Duodenal mucosa (tissue), 2 donors: ENCODE measurements around the gene STKLD1.

Source experiments
- H3K27ac ChIP-seq: one replicate; pipeline ENCODE4 v1.7.0; 2013; ENCODE audit warnings: low read depth, low read length
- H3K27me3 ChIP-seq, 2 donors: one replicate each; pipeline ENCODE4 v1.7.0; 2013; ENCODE audit warnings: low read length in 2 of 2, control low read depth in 1 of 2; ENCODE audit not compliant: insufficient read depth in 2 of 2, control insufficient read depth in 1 of 2
- H3K36me3 ChIP-seq, 2 donors: one replicate each; pipeline ENCODE4 v1.7.0; 2013; ENCODE audit warnings: low read length in 2 of 2, control low read depth in 1 of 2; ENCODE audit not compliant: insufficient read depth in 2 of 2, control insufficient read depth in 1 of 2
- H3K4me1 ChIP-seq, 2 donors: one replicate each; pipeline ENCODE4 v1.7.0; 2013; ENCODE audit warnings: low read length in 2 of 2, control low read depth in 1 of 2; ENCODE audit not compliant: insufficient read depth in 2 of 2, control insufficient read depth in 1 of 2
- H3K4me3 ChIP-seq, 2 donors: one replicate each; pipeline ENCODE4 v1.7.0; 2013; ENCODE audit warnings: low read length in 2 of 2, low read depth in 1 of 2
- H3K9ac ChIP-seq, 2 donors: one replicate each; pipeline ENCODE4 v1.7.0; 2013; ENCODE audit warnings: low read length in 2 of 2, low read depth in 1 of 2
- H3K9me3 ChIP-seq, 2 donors: one replicate each; pipeline ENCODE4 v1.7.0; 2013; ENCODE audit warnings: low read length in 2 of 2, control low read depth in 1 of 2; ENCODE audit not compliant: control insufficient read depth in 1 of 2

Gene STKLD1

DNA sequence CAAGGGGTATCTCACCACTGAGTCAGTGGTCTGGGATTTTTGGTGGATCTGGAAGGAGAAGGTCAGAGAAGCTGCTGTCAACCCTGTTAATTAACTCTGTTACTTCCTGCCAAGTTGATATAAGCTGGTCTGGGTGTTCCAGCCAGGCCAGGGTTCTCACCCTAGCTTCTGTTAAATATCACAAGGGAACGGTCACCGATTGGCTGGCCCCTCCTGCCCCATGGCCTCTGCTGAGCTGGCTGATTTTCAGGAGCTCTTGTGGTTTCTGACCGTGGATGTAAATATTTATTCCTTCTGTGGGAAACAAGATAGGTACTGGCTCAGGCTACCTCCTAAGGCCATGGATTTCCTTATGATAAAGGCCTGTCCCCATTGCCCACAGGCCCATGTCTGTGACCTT is 47.0 kb downstream of the STKLD1 start:
- no peak overlapping the region for H3K27ac ChIP-seq
- no peaks in the 10 kb centered on the region for H3K9me3 ChIP-seq
- peaks cover 16 to 25% of the 10 kb centered on the region in 2 donors for H3K4me1 ChIP-seq
- peaks cover 3 to 6% of the 10 kb centered on the region in 2 donors for H3K27me3 ChIP-seq
- no peak overlapping the region for H3K4me3 ChIP-seq
- no peaks in the 10 kb centered on the region for H3K36me3 ChIP-seq
- H3K9ac ChIP-seq, result no peak overlapping the region

DNA sequence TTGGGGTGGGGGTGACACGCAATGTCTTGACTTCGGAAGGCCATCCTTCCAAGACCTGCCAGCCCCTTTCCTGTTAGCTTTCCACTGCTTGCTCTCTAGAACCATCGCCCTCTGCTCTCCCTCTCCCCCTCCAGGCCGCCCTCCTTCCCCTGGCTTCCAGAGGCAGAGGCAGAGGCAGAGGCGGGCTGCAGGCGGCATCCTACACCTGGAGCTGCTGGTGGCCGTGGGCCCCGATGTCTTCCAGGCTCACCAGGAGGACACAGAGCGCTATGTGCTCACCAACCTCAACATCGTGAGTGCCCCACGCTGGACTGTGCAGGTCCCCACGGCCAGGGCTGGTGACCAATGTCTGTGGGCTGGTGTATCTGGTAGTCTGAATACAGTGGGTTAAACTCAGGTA is 48.0 kb downstream of the STKLD1 start:
- no peaks in the 10 kb centered on the region for H3K36me3 ChIP-seq
- H3K9ac ChIP-seq, result no peak overlapping the region
- H3K4me3 ChIP-seq, result no peak overlapping the region
- no peaks in the 10 kb centered on the region for H3K9me3 ChIP-seq
- H3K27me3 ChIP-seq, result peaks cover 4 to 6% of the 10 kb centered on the region in 2 donors
- H3K4me1 ChIP-seq, result peaks cover 10 to 25% of the 10 kb centered on the region in 2 donors
- H3K27ac ChIP-seq, result no peak overlapping the region

DNA sequence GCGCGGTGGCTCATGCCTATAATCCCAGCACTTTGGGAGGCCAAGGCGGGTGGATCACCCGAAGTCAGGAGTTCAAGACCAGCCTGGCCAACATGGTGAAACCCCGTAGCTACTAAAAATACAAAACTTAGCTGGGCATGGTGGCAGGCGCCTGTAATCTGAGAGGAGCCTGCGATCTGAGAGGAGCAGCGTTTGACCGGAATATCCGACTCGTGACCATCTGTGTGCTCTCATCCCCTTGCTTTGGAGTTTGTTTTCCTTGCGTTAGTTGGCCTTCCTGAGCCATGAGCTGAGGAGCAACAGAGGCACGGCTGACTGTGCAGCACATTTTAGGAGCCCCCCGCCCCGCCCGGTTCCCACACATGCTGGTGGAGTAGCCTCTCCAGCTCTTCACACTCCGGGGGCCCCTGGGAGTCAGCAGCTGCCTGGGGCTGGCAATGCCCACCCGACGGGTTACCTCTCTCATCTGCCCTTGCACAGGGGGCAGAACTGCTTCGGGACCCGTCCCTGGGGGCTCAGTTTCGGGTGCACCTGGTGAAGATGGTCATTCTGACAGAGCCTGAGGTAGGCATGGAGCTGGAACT is 49.0 kb downstream of the STKLD1 start:
- no peak overlapping the region for H3K9ac ChIP-seq
- peaks cover 4 to 6% of the 10 kb centered on the region in 2 donors for H3K27me3 ChIP-seq
- H3K27ac ChIP-seq, result no peak overlapping the region
- no peaks in the 10 kb centered on the region for H3K36me3 ChIP-seq
- peaks cover 6 to 21% of the 10 kb centered on the region in 2 donors for H3K4me1 ChIP-seq
- H3K9me3 ChIP-seq, result no peaks in the 10 kb centered on the region
- H3K4me3 ChIP-seq, result no peak overlapping the region

DNA sequence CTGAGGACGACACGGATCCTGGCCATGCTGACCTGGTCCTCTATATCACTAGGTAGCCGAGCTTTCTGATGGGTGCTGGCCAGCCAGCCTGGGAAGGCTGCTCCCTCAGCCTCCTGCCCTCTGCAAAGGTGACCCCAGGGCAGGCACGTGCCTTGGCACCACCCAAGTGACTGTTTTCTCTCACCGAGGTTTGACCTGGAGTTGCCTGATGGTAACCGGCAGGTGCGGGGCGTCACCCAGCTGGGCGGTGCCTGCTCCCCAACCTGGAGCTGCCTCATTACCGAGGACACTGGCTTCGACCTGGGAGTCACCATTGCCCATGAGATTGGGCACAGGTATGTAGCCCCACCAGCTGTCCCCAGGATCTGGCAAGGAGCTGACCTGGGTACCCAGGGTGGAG is 49.8 kb downstream of the STKLD1 start:
- no peaks in the 10 kb centered on the region for H3K36me3 ChIP-seq
- peaks cover 4 to 6% of the 10 kb centered on the region in 2 donors for H3K27me3 ChIP-seq
- H3K4me1 ChIP-seq, result peaks cover 6 to 17% of the 10 kb centered on the region in 2 donors
- H3K9me3 ChIP-seq, result no peaks in the 10 kb centered on the region
- no peak overlapping the region for H3K27ac ChIP-seq
- H3K4me3 ChIP-seq, result no peak overlapping the region
- no peak overlapping the region for H3K9ac ChIP-seq

DNA sequence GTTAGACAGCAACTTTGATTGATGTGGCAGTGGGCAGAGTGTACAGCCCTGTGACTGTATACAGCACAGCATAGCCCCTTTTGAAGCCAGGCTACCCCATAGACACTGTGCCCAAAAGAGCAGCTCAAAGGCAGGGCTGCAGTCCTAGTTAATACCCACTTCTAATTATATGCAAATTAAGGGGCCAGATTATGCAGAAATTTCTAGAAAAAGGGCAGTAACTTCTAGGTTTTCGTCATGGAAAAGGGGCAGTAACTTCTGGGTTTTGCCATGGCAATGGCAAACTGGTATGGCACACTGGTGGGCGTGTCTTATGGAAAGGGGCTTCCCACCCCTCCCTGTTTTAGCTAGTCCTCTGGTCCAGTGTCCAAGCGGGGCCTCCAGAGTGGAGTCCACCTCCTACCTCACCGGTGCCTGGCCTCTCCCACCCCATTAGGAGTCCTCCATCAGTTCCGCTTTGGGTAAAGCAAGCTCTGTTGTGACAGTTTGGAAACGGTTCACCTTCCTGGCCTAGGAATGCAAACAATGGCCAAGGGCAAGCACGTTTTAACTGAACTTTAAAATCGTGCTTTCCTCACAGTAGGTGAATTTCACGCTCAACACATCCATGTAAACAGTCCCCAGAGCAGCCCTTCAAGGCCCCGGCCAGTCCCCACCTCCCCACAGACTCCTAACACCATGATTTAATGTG is 51.6 kb downstream of the STKLD1 start:
- Histone ChIP-seq H3K27me3 (peaks cover 4 to 6% of the 10 kb centered on the region in 2 donors), H3K27ac (no peak overlapping the region), H3K36me3 (no peaks in the 10 kb centered on the region), H3K9ac (no peak overlapping the region), H3K4me3 (no peak overlapping the region), H3K4me1 (peaks cover 6 to 14% of the 10 kb centered on the region in 2 donors), H3K9me3 (no peaks in the 10 kb centered on the region)

DNA sequence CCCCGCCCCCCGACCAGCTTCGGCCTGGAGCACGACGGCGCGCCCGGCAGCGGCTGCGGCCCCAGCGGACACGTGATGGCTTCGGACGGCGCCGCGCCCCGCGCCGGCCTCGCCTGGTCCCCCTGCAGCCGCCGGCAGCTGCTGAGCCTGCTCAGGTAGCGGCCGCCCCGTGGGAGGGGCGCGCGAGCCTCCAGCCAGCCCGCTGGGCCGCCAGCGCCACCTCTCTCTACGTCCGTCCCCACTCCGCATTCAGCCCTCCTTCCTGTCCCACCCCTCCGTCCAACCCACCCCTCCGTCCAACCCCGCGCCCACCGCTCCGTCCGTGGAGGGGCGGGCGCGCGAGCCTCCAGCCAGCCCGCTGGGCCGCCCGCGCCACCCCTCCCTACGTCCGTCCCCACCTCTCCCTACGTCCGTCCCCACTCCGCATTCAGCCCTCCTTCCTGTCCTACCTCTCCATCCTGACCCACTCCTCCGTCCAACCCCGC is 52.5 kb downstream of the STKLD1 start:
- Histone ChIP-seq H3K9ac (no peak overlapping the region), H3K9me3 (no peaks in the 10 kb centered on the region), H3K27ac (no peak overlapping the region), H3K36me3 (no peaks in the 10 kb centered on the region), H3K4me3 (no peak overlapping the region), H3K27me3 (peaks cover 4 to 6% of the 10 kb centered on the region in 2 donors), H3K4me1 (peaks cover 6 to 14% of the 10 kb centered on the region in 2 donors)

DNA sequence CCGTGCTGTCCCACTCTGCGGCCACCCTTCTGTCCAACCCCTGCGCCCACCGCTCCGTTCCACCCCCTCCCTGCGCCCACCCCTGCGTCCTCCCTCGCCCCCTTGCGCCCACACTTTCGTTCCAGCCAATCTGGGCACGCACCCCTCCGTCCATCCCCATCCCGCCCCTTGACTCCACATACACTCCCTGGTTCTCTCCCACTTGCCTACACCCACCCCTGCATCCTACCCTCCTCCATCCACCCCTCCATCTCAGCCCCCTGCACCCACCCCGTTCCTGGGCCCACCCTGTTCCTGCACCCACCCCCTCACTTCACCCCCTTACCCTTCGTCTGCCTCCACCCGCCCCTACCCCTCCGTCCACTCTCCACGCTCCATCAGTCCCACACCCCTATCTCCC is 53.0 kb downstream of the STKLD1 start:
- Histone ChIP-seq H3K9ac (no peak overlapping the region), H3K36me3 (no peaks in the 10 kb centered on the region), H3K27ac (no peak overlapping the region), H3K9me3 (no peaks in the 10 kb centered on the region), H3K27me3 (peaks cover 4 to 6% of the 10 kb centered on the region in 2 donors), H3K4me3 (no peak overlapping the region), H3K4me1 (peaks cover 6 to 14% of the 10 kb centered on the region in 2 donors)

DNA sequence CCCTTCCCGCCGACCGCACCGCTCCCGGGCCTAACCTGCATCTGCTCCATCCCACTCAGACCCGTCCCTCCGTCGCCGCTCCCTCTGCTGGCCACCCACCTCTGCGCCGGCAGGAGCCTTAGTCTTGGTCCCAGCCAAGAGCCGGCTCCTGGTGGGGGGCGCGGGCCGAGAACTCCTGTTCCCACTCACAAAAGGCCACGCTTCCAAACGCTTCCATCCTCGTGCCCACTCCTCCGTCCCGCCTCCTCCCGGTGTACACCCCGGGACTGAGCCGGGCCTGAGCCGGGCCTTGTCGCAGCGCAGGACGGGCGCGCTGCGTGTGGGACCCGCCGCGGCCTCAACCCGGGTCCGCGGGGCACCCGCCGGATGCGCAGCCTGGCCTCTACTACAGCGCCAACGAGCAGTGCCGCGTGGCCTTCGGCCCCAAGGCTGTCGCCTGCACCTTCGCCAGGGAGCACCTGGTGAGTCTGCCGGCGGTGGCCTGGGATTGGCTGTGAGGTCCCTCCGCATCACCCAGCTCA is 53.5 kb downstream of the STKLD1 start:
- Histone ChIP-seq H3K9me3 (no peaks in the 10 kb centered on the region), H3K27ac (no peak overlapping the region), H3K9ac (no peak overlapping the region), H3K36me3 (no peaks in the 10 kb centered on the region), H3K27me3 (peaks cover 4 to 6% of the 10 kb centered on the region in 2 donors), H3K4me3 (no peak overlapping the region), H3K4me1 (peaks cover 6 to 14% of the 10 kb centered on the region in 2 donors)

DNA sequence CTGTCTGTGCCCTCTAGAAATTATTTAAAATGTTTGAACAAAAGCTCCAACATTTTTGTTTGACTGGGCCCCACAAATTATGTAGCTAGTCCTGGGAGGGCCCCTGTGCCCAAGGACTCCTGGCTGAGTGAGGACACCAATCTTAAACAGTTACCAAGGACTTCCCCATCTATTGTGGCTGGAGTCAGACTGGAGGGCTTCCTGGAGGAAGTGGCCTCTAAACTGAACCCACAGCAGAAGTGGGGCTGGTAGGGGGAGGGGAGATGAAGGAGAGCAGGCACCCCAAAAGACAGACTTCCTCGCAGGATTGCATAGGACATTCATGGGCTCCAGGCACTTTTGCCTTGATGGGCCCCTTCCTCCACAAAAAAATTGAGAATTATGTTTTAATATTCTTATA is 54.1 kb downstream of the STKLD1 start:
- peaks cover 4 to 6% of the 10 kb centered on the region in 2 donors for H3K27me3 ChIP-seq
- H3K9ac ChIP-seq, result no peak overlapping the region
- H3K27ac ChIP-seq, result no peak overlapping the region
- no peaks in the 10 kb centered on the region for H3K36me3 ChIP-seq
- no peaks in the 10 kb centered on the region for H3K9me3 ChIP-seq
- H3K4me1 ChIP-seq, result peaks cover 6 to 14% of the 10 kb centered on the region in 2 donors
- no peak overlapping the region for H3K4me3 ChIP-seq

DNA sequence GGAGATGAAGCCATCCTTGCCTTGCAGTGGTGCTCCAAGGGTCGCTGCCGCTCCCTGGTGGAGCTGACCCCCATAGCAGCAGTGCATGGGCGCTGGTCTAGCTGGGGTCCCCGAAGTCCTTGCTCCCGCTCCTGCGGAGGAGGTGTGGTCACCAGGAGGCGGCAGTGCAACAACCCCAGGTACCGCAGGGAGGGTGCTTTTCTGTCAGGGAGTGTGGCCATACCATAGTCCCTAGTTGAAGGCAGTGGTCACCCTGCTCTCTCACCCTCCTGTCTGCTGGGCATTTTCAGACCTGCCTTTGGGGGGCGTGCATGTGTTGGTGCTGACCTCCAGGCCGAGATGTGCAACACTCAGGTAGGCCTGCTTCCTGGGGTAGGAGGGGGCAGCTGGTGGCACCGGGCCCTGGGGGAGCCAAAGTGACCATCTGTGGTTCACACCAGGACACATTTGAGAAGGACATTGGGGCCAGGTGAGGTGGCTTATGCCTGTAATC is 57.2 kb downstream of the STKLD1 start:
- Histone ChIP-seq H3K27me3 (no peaks in the 10 kb centered on the region), H3K4me3 (no peak overlapping the region), H3K9ac (no peak overlapping the region), H3K36me3 (no peaks in the 10 kb centered on the region), H3K9me3 (no peaks in the 10 kb centered on the region), H3K27ac (no peak overlapping the region), H3K4me1 (no peaks in the 10 kb centered on the region)
